ENCODE data around the gene UBXN1. TPM values are rescaled to one million over a fixed set of nuclear protein-coding genes. Genes with fewer than 3 reads are reported as not detected.

The UBXN1 gene
- total and polyA plus RNA-seq, 10 of the 15 experiments (the other 5 are each of a cell fraction or from before 2014, with no cell fraction given): 7.0 to 173 (median 106) TPM

DNA sequence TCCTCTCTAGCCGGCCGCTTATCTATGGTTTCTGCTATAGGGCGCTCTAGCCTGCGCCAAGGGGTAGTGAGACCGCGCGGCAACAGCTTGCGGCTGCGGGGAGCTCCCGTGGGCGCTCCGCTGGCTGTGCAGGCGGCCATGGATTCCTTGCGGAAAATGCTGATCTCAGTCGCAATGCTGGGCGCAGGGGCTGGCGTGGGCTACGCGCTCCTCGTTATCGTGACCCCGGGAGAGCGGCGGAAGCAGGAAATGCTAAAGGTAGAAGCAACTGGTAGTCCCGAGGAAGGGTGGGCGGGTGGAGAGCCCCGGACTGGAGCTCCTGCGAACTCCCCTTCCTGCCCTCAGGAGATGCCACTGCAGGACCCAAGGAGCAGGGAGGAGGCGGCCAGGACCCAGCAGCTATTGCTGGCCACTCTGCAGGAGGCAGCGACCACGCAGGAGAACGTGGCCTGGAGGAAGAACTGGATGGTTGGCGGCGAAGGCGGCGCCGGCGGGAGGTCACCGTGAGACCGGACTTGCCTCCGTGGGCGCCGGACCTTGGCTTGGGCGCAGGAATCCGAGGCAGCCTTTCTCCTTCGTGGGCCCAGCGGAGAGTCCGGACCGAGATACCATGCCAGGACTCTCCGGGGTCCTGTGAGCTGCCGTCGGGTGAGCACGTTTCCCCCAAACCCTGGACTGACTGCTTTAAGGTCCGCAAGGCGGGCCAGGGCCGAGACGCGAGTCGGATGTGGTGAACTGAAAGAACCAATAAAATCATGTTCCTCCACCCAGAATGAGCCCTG lies 7.1 kb downstream of the UBXN1 start, which contains the start of the genes LBHD1 and UQCC3 (continued):
- peak; percentile 72; the same call in 1 of the 2 replicates for TF ChIP-seq TCF12 (IDR thresholded peaks at IDR 0.05; ENCODE audit: low read depth, low read length)
- TF ChIP-seq, protein P1, sequence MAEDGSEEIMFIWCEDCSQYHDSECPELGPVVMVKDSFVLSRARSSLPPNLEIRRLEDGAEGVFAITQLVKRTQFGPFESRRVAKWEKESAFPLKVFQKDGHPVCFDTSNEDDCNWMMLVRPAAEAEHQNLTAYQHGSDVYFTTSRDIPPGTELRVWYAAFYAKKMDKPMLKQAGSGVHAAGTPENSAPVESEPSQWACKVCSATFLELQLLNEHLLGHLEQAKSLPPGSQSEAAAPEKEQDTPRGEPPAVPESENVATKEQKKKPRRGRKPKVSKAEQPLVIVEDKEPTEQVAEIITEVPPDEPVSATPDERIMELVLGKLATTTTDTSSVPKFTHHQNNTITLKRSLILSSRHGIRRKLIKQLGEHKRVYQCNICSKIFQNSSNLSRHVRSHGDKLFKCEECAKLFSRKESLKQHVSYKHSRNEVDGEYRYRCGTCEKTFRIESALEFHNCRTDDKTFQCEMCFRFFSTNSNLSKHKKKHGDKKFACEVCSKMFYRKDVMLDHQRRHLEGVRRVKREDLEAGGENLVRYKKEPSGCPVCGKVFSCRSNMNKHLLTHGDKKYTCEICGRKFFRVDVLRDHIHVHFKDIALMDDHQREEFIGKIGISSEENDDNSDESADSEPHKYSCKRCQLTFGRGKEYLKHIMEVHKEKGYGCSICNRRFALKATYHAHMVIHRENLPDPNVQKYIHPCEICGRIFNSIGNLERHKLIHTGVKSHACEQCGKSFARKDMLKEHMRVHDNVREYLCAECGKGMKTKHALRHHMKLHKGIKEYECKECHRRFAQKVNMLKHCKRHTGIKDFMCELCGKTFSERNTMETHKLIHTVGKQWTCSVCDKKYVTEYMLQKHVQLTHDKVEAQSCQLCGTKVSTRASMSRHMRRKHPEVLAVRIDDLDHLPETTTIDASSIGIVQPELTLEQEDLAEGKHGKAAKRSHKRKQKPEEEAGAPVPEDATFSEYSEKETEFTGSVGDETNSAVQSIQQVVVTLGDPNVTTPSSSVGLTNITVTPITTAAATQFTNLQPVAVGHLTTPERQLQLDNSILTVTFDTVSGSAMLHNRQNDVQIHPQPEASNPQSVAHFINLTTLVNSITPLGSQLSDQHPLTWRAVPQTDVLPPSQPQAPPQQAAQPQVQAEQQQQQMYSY (CRISPR knock-in tag; IDR thresholded peaks at IDR 0.05): no peak
- TF ChIP-seq MYB (IDR thresholded peaks at IDR 0.05; ENCODE audit: borderline replicate concordance, low read depth, low read length): no peak
- TF ChIP-seq E4F1 (IDR thresholded peaks at IDR 0.05; ENCODE audit: borderline replicate concordance, partially characterized antibody): peak; percentile 44
- peak; percentile 88 for TF ChIP-seq NR2C1 (IDR thresholded peaks at IDR 0.05)
- TF ChIP-seq TAF1 (IDR thresholded peaks at IDR 0.05; ENCODE audit: borderline replicate concordance, low read depth, low read length): peak; percentile 74
- TF ChIP-seq SMAD1 (IDR thresholded peaks at IDR 0.05; ENCODE audit: low read depth, partially characterized antibody): no peak
- 0 out of 2 replicates have a peak, but pooled peaks have one; percentile 59 for TF ChIP-seq HDGF (IDR thresholded peaks at IDR 0.05)
- peak; percentile 36; the same call in 1 of the 2 replicates for TF ChIP-seq PKNOX1 (IDR thresholded peaks at IDR 0.05)
- TF ChIP-seq, protein P2, sequence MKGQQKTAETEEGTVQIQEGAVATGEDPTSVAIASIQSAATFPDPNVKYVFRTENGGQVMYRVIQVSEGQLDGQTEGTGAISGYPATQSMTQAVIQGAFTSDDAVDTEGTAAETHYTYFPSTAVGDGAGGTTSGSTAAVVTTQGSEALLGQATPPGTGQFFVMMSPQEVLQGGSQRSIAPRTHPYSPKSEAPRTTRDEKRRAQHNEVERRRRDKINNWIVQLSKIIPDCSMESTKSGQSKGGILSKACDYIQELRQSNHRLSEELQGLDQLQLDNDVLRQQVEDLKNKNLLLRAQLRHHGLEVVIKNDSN (IDR thresholded peaks at IDR 0.05; ENCODE audit: borderline replicate concordance, extremely low read length, insufficient read depth, low read depth, low read length): no peak
- 0 out of 2 replicates have a peak, but pooled peaks have one; percentile 76 for TF ChIP-seq ASH2L (IDR thresholded peaks at IDR 0.05; ENCODE audit: borderline replicate concordance, low read depth)
- peak; percentile 68 to 83; a peak in 3 of 4 replicates for TF ChIP-seq IKZF2 (IDR thresholded peaks at IDR 0.05)
- TF ChIP-seq POLR2A (IDR thresholded peaks at IDR 0.05; ENCODE audit: low read depth, low read length): peak; percentile 82
- TF ChIP-seq CBX5 (IDR thresholded peaks at IDR 0.05; ENCODE audit: low read depth): no peak
- no peak for TF ChIP-seq REST (IDR thresholded peaks at IDR 0.05; ENCODE audit: low read depth, low read length)
- TF ChIP-seq YY1 (IDR thresholded peaks at IDR 0.05; ENCODE audit: low read depth, low read length): peak; percentile 89
- peak; percentile 56; the same call in 1 of the 2 replicates for TF ChIP-seq MEF2A (IDR thresholded peaks at IDR 0.05; ENCODE audit: insufficient read depth, low read depth, low read length)
